H1 (cell line): ENCODE data around the gene TBC1D26. TPM values are rescaled to one million over a fixed set of nuclear protein-coding genes. Genes with fewer than 3 reads are reported as not detected.

Experiments
- EZH2 ChIP-seq: fragments of 200-600 bp; sonication (generic); IDR thresholded peaks from 2 replicates; pipeline ENCODE4 v1.7.1; 2012; ENCODE audit warnings: low read depth, mild to moderate bottlenecking, moderate library complexity, low read length, inconsistent platforms; ENCODE audit not compliant: severe bottlenecking
- MAFK ChIP-seq: IDR thresholded peaks from 2 replicates; pipeline ENCODE4 v1.6.1; 2012; ENCODE audit warnings: low read depth, mild to moderate bottlenecking, improper control_type of control experiment, low read length
- POU5F1 ChIP-seq: IDR thresholded peaks from 2 replicates; pipeline ENCODE4 v1.6.1; 2011; ENCODE audit warnings: low read depth, mild to moderate bottlenecking, low read length, moderate library complexity
- SIX5 ChIP-seq: IDR thresholded peaks from 2 replicates; pipeline ENCODE4 v1.6.1; 2011; ENCODE audit warnings: mild to moderate bottlenecking, low read depth, low read length
- TAF7 ChIP-seq: optimal IDR thresholded peaks from 2 replicates; pipeline ENCODE3; 2011; ENCODE audit warnings: low read depth, mild to moderate bottlenecking, inconsistent platforms, low read length, moderate library complexity, borderline replicate concordance
- TCF12 ChIP-seq: IDR thresholded peaks from 2 replicates; pipeline ENCODE4 v1.6.1; 2011; ENCODE audit warnings: low read depth, mild to moderate bottlenecking, low read length
- polyA plus RNA-seq, 7 experiments: library from polyadenylated mRNA; depleted of rRNA in 3 of 7; stranded (reverse) in 5 of 7; unstranded in 2 of 7; fragments of >200 nt in 5 of 7; fragments of 200-250 nt in 2 of 7; gene quantifications; 1 replicate in 5 of 7; 2 replicates in 1 of 7; 4 replicates in 1 of 7; pipeline versions ENCODE4 v1.2.1 to v1.2.3, GENCODE V29; 2011 to 2013; ENCODE audit warnings: missing spikeins in 2 of 7, mixed read lengths in 2 of 7
- total RNA-seq: library from RNA; stranded (reverse); fragmentation: NEBNext Ultra II Directional; extraction: Animal tissue kit (Norgen Biotek cat#: 25700); gene quantifications from 2 replicates; pipeline ENCODE4 v1.2.1, GENCODE V29; 2021
- TF ChIP-seq, protein P1 (sequence below): fragments of 300-600 bp; sonication (generic); IDR thresholded peaks from 2 replicates; pipeline ENCODE4 v1.7.1; 2012; ENCODE audit warnings: low read length, moderate library complexity, mild to moderate bottlenecking, inconsistent platforms; ENCODE audit not compliant: insufficient replicate concordance

TBC1D26 gene
- total and polyA plus RNA-seq, 2 of the 8 experiments (the other 6 are each of a cell fraction or from before 2014, with no cell fraction given) = 0.84 to 1.4 TPM

GRCh38 chr17:15779119-15779518 is 47.0 kb downstream of the TBC1D26 start (continued):
- TF ChIP-seq, protein P1, sequence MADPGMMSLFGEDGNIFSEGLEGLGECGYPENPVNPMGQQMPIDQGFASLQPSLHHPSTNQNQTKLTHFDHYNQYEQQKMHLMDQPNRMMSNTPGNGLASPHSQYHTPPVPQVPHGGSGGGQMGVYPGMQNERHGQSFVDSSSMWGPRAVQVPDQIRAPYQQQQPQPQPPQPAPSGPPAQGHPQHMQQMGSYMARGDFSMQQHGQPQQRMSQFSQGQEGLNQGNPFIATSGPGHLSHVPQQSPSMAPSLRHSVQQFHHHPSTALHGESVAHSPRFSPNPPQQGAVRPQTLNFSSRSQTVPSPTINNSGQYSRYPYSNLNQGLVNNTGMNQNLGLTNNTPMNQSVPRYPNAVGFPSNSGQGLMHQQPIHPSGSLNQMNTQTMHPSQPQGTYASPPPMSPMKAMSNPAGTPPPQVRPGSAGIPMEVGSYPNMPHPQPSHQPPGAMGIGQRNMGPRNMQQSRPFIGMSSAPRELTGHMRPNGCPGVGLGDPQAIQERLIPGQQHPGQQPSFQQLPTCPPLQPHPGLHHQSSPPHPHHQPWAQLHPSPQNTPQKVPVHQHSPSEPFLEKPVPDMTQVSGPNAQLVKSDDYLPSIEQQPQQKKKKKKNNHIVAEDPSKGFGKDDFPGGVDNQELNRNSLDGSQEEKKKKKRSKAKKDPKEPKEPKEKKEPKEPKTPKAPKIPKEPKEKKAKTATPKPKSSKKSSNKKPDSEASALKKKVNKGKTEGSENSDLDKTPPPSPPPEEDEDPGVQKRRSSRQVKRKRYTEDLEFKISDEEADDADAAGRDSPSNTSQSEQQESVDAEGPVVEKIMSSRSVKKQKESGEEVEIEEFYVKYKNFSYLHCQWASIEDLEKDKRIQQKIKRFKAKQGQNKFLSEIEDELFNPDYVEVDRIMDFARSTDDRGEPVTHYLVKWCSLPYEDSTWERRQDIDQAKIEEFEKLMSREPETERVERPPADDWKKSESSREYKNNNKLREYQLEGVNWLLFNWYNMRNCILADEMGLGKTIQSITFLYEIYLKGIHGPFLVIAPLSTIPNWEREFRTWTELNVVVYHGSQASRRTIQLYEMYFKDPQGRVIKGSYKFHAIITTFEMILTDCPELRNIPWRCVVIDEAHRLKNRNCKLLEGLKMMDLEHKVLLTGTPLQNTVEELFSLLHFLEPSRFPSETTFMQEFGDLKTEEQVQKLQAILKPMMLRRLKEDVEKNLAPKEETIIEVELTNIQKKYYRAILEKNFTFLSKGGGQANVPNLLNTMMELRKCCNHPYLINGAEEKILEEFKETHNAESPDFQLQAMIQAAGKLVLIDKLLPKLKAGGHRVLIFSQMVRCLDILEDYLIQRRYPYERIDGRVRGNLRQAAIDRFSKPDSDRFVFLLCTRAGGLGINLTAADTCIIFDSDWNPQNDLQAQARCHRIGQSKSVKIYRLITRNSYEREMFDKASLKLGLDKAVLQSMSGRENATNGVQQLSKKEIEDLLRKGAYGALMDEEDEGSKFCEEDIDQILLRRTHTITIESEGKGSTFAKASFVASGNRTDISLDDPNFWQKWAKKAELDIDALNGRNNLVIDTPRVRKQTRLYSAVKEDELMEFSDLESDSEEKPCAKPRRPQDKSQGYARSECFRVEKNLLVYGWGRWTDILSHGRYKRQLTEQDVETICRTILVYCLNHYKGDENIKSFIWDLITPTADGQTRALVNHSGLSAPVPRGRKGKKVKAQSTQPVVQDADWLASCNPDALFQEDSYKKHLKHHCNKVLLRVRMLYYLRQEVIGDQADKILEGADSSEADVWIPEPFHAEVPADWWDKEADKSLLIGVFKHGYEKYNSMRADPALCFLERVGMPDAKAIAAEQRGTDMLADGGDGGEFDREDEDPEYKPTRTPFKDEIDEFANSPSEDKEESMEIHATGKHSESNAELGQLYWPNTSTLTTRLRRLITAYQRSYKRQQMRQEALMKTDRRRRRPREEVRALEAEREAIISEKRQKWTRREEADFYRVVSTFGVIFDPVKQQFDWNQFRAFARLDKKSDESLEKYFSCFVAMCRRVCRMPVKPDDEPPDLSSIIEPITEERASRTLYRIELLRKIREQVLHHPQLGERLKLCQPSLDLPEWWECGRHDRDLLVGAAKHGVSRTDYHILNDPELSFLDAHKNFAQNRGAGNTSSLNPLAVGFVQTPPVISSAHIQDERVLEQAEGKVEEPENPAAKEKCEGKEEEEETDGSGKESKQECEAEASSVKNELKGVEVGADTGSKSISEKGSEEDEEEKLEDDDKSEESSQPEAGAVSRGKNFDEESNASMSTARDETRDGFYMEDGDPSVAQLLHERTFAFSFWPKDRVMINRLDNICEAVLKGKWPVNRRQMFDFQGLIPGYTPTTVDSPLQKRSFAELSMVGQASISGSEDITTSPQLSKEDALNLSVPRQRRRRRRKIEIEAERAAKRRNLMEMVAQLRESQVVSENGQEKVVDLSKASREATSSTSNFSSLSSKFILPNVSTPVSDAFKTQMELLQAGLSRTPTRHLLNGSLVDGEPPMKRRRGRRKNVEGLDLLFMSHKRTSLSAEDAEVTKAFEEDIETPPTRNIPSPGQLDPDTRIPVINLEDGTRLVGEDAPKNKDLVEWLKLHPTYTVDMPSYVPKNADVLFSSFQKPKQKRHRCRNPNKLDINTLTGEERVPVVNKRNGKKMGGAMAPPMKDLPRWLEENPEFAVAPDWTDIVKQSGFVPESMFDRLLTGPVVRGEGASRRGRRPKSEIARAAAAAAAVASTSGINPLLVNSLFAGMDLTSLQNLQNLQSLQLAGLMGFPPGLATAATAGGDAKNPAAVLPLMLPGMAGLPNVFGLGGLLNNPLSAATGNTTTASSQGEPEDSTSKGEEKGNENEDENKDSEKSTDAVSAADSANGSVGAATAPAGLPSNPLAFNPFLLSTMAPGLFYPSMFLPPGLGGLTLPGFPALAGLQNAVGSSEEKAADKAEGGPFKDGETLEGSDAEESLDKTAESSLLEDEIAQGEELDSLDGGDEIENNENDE = no peak
- no peak for TF ChIP-seq SIX5
- TF ChIP-seq EZH2 = no peak
- no peak for TF ChIP-seq TCF12
- no peak for TF ChIP-seq MAFK
- TF ChIP-seq POU5F1 = no peak
- no peak for TF ChIP-seq TAF7
